Measurements from ENCODE around the gene CACNA1D.

The CACNA1D gene

DNA sequence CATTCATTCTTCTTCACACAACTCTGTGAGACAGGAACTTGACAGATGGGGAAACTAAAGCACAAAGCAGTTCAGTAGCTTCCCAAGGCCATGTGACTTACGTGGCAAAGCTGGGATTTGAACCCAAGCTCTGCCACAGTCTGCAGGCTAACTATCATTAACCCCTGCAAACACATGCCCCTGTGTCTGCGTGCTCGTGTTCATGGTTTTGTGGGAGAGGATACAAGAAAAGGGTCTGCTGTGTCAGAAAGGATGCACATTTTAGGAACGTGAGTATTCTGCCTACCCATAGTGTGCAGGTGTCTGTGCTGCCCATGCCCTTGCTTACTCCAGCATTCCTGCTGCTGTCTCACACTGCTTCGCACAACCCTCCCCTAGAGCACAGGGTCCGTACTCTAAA is 214.8 kb downstream of the CACNA1D start:
- no peak for DNase-seq (ENCODE audit: low read depth in 2 of 2, low spot score in 1 of 2)

DNA sequence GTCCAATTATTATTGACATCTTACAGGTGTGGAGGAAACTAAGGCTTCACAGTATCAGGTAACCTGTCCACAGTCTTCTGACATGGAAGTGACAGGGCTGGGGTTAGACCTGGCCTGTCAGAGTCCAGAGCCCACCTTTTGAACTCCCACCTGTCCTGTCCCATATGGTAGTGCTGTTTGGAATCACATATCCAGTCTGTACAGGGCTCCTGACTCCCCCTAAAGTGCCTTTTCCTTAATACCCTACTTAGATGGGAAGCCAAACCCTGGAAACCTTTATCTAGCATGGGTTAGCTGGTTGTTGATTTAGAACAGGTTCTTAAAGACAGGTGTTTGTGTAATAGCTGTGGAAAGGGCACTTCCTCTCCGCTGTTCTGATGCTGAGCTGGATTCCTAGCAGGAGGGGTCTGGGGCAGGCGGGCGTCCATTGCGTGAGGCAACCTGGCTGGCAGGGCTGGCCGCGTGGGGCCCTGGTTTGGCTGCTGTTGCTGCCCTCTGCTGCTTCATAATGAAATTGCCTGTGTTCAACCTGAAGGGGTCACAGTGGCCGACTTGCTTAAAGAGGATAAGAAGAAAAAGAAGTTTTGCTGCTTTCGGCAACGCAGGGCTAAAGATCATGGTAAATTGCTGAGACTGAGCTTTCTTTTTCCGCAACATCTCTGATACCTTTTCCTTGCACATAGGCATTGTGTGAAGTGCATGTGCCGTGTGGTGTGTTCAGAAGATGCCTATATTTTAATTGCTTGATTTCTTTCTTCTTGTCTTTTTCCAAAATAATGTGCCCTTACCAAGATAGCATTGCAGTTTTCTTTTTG is 215.7 kb downstream of the CACNA1D start:
- peak; percentile 3 to 18 for DNase-seq (ENCODE audit: low read depth in 2 of 2, low spot score in 1 of 2)

DNA sequence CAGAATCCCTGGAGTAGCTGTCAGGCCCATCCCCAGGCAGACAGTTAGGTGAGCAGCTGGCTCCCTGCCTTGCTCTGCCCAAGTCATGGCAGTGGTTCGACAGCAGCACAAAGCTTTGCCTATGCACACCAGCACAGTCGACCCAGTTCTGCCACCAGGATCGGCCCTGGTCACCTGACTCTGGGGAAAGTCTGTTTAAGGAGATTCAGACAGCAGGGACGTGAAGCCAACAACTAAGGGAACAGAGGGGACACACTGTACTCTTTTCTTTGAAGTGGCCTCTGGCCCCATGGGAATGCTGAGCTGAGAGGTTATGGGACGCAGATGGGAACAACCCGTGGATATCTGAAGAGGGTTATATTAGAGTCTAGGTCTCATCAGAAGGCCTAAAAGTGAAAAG is 217.0 kb downstream of the CACNA1D start:
- no peak for DNase-seq (ENCODE audit: low read depth in 2 of 2, low spot score in 1 of 2)

DNA sequence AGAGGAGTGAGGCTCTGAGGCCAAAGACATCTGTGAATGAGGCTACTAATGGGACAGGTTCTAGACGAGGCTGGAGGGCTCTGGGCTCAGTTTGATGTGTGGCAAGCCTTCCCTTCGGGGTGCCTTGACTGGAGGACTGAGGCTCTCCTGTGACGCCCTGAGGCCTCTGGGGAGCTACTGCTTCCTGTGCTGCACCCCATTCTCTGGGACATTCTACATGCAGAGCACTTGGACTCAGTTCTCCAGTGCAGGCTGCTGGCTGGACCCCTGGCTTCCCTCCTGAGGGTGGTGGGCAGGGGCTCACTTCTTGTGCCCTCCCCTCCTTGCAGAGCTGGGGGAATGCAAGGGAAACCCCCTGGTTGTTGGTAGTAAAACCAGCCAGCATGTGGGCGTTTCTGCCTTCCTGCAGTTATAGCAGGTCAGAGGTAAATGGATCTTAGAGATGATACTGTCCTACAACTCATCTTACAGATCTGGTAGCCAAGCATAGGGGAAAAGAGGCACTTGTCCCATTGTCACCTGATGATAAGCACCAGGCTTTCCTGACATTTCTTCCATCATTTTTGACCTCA is 218.5 kb downstream of the CACNA1D start:
- DNase-seq (ENCODE audit: low read depth in 2 of 2, low spot score in 1 of 2), result no peak

DNA sequence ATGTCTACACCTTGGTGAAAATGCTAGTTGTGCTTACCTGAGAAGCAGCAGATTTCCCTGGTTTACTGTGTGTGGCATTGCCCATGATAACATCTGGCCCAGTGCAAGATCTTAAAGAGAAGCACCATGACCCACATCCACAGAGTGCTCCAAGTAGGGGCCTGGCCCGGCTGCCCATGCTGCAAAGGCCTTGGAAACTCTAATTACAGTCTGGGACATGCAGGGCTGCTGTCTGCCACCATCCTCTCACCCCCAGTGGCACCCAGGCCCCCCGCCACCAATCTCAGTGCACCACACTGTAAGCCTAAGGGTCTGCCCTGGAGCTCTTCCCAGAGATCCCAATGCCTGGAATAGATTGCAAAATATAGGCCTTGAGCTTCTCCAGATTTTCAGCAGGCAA is 219.2 kb downstream of the CACNA1D start:
- DNase-seq (ENCODE audit: low read depth in 2 of 2, low spot score in 1 of 2), result no peak

DNA sequence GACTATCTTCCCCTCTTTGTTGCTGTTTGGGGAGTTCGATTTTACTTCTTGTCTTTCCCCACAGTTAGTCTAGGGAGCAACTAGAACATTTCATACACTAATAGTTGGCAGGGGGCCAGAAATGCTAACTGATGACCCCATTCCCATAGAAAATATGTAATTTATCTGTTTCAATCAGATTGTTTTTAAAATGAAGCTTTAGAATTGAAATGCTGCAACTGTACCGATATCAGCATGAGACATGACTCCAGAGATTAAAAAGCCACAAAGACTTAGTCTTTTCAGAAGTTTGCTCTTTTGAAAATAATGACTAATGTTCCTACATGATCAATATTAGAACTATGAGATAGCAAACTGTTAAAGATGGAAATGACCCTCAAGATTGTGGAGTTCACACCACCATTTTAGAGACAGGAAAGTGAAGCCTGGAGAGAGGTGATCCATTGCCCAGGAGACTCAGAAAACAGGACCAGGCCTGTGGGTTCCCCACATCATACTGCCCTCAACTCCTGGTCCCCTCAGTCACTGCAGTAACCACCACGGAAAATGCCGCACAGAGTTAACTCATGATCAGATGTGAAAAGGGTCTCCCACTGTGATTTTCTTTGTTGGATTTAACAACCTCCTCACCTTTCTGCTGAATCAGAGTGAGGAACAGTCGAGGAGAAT is 221.5 kb downstream of the CACNA1D start:
- DNase-seq (ENCODE audit: low read depth in 2 of 2, low spot score in 1 of 2), result no peak

DNA sequence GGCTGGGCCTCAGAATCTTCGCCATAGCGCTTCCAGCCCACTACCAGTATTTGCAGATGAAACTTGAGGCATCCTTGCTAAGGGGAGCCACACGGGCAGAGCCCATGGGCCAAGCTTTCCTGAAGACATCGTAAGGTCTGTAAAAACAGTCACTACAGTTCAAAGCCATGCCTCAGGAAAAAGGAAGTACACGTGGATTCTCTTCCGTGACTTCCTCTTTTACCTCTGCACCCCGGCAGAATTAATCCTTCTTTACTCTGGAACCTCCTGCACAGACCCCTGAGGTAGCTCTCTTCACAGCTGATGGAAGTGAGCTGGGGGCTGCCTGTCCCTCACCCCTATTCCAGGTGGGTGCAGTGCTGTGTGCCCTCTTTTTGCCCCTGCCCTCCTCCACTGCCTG is 222.6 kb downstream of the CACNA1D start:
- no peak for DNase-seq (ENCODE audit: low read depth in 2 of 2, low spot score in 1 of 2)

DNA sequence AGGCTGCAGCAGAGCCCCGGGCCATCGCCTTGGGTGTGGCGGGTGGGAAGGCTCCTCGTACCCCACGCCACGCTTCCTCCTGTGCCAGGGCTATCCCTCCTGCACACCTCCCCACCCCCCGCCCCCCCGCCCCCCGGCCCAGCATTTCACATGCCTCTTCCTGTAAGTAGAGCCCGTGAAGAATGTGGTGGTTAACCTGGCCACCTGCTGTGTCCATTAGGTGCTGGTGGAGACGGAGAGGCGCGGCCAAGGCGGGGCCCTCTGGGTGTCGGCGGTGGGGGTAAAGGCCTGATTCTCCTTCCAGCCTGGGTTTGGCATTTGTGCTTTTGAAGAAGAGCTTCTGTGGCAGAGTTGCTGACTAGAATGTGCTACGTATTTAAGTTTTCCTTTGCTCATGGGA is 224.1 kb downstream of the CACNA1D start:
- DNase-seq (ENCODE audit: low read depth in 2 of 2, low spot score in 1 of 2), result no peak

DNA sequence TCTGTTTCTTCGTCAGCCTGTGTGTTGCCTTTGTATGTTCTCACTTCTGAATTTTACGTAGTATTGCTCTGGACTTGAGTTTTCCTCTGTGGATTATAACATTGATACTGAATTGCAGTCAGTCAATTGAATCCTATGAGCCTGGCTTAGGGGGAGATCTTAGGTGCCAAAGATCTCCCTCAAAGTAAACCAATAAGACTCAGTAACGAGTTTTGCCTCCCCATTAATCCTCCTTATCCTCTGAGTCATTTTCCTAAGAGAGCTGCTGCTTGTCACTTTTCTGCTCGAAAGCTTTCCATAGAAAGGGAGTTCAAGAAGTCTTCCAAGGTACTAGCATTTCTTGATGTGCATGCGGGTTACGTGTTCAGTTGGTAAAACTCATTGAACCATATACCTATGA is 225.4 kb downstream of the CACNA1D start:
- DNase-seq (ENCODE audit: low read depth in 2 of 2, low spot score in 1 of 2), result no peak

DNA sequence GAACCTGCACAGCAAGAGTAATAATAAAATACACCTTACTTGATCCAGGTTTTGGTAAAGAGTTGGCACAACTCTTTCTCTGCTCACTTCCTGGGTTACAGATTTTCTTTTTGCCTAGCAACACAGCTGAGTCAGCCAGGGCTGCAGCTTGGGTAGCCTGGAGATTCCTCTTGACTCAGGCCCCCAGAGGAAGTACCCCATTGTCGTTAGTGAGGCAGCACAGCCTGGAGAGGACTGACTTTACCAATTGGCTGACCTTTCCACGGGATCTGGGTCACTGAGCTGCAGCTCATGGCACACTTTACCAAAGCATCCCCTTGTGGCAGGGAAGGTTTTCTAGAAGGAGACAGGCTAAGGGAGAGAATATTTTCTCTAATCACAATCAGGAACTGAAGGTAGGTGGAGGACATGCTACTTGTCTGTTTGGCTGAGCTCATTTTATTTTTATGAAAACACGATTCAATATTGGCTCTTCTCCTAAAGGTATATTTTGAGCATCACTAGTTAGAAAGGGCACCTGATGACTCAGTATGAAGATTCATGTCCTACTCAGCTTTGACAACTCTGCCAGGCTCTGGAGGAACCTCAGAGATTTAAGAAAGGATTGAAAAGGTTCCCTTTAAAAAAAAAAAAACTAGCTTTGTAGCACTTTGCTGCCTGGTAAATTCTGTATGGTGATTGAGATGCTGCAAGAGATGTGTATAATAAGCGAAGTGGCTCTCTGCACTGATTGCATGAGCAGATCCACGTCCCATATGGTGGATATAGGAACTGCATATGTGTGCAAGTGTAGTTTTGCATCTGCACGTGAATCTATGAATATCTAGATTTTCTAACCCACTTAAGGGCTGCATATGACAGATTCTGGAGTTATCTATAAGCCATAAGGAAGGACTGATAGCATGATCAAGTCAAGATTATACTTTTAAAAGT is 227.0 kb downstream of the CACNA1D start:
- no peak for DNase-seq (ENCODE audit: low read depth in 2 of 2, low spot score in 1 of 2)

DNA sequence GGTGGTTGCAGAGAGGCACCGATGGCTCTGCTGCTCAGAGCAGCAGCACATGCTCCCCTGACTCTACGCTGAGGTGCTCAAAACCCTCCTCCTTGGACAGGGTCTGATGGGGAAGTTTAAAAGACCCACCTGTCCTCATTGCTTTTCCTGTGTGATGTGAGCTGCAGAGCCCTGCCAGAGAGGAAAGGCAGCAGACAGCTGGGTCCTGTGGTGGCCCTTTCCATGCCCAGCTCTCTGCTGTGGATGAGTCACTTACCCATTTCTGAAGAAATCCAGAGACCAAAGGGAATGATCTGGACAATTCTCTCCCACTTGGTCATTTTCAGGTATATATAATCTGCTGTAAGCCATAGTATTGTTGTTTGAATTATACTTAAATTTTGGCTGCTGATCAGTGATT is 230.2 kb downstream of the CACNA1D start:
- DNase-seq (ENCODE audit: low read depth in 2 of 2, low spot score in 1 of 2), result no peak

DNA sequence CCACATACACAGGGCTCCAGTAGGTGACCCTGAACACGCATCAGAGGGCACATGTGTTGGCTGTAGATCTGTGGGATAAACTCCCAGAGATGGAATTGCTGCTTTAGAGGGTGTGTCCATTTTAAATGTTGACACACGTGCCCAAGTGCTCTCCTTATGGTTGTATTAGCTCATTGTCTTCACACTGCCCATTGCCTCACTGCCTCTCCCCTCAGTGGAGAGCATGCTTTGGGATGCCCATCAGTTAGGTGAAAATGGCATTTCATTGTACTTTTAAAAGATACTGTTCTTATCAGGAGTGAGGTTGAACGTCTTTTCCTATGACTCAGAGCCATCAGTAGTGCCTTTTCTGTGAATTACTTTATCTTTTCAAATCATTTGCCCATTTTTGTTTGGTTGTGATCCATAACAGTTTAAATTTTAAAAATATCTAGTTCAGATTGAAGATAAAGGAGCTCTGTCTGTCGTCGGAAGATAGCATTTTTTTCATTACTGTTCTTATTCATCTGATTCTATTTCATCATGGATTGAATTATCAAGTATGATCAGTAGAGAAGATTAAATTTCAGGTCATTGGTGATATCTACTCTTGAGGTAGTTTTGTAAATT is 231.1 kb downstream of the CACNA1D start:
- DNase-seq (ENCODE audit: low read depth in 2 of 2, low spot score in 1 of 2), result no peak

DNA sequence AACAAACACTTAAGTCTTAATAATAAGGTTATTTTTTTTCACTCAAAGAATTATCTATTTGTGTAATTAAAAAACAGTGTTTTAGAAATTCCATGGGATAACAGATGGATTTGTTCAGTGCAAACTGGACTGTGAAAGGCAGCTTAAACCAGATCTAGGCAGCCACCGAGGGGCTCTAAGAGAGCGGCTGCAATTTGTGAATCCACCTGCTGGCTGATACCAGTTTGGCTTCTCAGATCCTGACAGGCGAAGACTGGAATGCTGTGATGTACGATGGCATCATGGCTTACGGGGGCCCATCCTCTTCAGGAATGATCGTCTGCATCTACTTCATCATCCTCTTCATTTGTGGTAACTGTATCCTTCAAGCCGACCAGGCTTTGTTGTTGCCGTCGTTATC is 232.2 kb downstream of the CACNA1D start:
- DNase-seq (ENCODE audit: low read depth in 2 of 2, low spot score in 1 of 2), result no peak

DNA sequence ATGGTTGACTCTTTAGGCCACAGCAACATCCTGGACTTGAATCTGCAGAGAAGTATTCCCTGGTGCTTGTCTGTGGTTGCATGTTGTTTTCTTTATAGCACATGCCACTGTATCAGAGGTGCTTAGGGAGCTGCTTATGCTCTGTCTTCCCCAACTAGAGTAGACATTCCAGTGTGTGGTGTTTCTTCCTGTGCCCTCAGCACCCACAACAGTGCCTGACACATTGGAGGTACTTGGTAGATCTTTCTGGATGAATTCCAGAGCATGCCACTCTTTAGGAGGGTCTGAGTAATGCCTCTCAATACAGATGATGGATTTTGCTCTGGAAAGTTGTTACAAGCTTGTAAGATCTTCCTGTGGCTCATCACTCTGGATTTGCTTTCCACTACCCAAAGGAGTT is 234.2 kb downstream of the CACNA1D start:
- no peak for DNase-seq (ENCODE audit: low read depth in 2 of 2, low spot score in 1 of 2)

DNA sequence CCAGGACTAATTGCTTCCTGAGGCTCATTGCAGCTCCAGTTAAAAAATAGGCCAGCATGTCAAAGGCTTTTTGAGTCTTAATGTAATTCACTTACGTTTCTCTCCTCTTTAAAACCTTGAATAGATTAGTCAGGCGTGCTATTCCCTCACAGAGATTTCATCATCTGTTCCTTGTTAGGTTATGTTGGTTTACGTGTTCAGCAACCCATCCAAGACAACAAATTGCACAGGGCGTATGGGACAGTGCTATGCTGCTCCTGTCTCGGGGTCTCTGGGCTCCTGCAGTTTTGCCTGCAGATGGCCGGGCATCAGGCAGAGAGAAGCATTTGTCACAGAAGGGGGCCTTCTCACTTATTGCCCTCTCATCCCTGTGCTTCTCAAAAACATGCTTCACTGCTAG is 234.7 kb downstream of the CACNA1D start:
- no peak for DNase-seq (ENCODE audit: low read depth in 2 of 2, low spot score in 1 of 2)

DNA sequence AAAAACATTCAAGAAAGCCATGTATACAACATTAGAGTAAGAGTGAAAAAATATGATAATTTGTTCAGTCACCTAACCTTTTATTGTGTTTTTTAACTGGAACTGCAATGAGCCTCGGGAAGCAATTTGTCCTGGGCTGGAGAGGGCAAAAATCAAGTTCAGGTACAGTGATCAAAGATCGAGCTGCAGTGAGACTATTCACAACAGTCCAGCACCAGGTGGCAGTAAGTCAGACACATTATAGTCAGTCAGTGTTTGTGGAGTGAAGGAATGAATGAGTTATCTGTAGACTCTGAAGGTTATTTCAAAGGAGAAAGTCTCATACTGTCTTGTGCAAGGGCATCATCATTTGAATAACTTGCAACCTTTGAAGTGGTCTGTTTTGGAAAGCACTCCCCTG is 235.2 kb downstream of the CACNA1D start:
- DNase-seq (ENCODE audit: low read depth in 2 of 2, low spot score in 1 of 2), result no peak

DNA sequence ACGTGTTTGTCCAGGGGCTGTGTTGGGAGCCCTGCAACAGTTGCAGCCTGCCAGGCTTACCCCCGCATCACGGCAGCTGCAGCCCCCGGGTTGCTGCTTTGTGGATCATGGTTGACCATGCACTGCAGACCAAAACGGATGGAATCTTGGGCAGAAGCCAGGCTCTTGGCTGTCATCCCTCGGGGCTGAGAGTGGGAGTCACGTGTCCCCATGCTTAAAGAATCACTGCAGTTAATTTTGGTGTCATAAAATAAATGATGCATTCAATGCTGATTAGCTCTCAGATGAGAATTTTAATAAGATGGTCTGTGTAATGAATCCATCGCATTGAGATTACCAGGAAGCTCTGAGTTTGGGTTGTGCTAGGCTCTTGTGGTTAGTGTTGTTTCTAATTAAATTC is 236.2 kb downstream of the CACNA1D start:
- DNase-seq (ENCODE audit: low read depth in 2 of 2, low spot score in 1 of 2), result no peak

DNA sequence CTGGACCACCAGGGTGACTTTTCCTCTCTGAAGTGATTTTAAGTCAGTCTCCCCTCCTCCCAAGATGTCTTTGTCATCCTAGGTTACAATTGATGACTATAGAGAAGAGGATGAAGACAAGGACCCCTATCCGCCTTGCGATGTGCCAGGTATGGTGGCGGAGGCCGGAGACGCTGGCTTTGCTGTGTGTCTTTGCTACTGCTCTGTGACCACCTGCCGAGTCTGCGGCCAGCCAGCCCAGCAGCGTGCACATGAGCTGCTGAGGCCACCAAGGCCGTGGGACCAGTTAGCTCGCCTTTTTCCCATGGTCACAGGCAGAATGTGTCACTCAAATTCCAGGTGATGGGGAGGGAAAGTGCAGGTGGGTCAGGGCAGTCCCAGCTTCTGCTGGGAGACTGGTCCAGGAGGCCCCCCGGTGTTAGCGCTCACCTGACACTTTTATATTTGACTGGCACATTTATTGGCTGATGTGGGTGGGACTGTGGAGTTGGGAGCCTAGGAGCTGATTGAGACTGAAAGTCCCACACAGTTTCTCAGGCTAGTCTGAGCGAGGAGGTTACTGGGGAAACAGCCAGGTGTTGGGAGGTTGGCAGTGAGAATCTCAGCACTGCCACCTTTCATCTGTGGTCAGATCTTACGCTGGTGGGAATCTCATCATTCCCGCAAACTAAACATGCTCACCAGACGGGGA is 237.7 kb downstream of the CACNA1D start:
- no peak for DNase-seq (ENCODE audit: low read depth in 2 of 2, low spot score in 1 of 2)

DNA sequence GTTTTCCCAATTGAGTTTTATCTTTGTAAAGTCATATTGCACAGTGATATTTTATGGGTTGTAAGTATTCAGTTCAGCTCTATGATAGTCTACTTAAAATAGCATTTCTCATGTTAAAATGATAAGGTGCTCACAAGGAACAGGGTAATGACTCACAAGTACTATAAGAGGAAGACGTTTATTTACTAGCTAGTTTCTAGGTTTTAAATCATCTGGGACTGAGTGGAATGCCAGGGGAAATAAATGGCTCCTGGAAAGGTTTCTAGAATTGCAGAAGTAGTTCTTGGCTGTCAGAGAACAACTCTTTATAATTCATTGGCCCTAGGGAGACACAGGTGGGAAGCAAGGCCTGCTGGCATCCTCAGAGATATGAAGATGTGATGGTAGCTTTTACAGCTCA is 239.0 kb downstream of the CACNA1D start:
- DNase-seq (ENCODE audit: low read depth in 2 of 2, low spot score in 1 of 2), result no peak

DNA sequence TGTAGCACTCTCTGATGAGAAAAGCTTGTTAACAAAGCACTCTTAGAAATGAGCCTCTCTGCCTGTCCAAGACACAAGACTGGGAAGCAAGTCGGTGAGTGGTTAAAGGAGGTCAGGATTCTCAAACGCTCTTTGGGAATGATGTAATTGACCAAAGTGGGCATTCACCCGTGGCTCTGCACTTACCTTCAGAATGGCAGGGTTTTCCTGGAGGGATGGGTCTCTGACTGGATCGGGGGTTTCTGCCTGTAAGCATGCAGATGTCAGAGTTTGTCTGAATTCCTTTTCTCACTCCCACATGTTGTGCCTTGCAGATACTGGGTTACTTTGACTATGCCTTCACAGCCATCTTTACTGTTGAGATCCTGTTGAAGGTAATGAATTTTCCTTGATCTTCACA is 245.6 kb downstream of the CACNA1D start:
- no peak for DNase-seq (ENCODE audit: low read depth in 2 of 2, low spot score in 1 of 2)

All from stimulated activated CD8-positive, alpha-beta memory T cell treated with anti-CD3 and anti-CD28 coated beads, Interleukin-4, amount 100 ng/mL, for 4 hours (primary cell).